Activated gamma-delta T cell treated with anti-CD3 and anti-CD28 coated beads, Interleukin-2, amount 50 U/mL, for 16 hours (primary cell): Measurements from ENCODE around the gene RIT2.

Experiments used
- DNase-seq: peaks from one replicate; pipeline ENCODE4 v3.0.0-alpha.2; 2020; ENCODE audit warnings: low read depth

Gene RIT2

DNA sequence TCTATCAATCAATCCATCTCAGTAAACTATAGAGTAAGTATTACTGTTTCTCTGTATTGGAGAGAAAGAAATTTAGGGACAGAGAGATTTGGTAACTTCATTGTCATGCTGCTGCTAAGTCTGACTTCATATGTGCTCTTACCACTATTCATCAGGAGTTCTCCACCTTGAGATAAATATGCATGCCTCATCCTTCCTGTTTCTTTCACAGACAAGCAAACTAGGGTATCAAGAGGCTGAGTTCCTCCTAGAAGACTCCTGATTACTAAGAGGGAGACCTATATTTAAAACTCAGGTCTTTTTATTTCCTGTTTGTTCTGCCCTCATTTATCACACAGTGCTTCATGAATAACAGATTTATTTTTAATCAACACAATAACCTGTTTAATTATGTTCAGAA is 34.1 kb downstream of the RIT2 start:
- no peak for DNase-seq

DNA sequence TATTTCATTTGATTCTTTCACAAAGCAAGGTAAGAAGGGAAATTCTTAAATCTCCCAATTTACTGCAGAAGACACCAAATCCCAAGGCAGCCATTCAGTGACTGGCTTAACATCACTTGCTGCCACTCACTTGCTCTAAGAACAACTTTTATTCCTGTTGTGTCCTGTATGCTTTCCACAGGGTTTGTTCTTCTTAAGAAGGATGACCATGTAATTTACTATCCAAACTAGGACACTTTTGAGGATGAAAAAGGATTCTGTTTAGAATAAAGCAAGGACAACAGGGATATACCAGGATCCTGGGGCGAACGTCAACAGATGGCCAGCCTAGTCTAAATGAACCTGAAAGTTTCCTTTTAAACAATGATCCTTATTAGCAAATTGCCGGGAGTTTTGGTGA is 34.8 kb downstream of the RIT2 start:
- DNase-seq = no peak

DNA sequence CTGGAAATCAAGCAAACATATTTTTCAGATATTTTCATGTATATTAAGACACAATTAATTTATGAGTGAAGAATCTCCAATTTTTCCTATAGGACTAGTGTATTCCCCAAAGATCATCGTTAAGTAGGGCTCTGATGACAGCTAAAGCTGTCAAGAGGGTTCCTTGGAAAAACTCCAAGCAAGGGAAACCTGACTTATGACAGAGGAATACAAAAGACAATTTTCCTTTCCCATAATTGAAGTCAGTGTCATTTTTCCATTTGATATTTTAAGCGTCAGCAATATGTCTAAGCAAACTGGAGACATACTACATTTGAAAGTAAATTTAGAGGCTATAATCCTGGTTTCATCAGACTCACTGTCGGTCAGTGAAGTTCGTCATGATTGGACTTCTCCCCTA is 36.1 kb downstream of the RIT2 start:
- no peak for DNase-seq

DNA sequence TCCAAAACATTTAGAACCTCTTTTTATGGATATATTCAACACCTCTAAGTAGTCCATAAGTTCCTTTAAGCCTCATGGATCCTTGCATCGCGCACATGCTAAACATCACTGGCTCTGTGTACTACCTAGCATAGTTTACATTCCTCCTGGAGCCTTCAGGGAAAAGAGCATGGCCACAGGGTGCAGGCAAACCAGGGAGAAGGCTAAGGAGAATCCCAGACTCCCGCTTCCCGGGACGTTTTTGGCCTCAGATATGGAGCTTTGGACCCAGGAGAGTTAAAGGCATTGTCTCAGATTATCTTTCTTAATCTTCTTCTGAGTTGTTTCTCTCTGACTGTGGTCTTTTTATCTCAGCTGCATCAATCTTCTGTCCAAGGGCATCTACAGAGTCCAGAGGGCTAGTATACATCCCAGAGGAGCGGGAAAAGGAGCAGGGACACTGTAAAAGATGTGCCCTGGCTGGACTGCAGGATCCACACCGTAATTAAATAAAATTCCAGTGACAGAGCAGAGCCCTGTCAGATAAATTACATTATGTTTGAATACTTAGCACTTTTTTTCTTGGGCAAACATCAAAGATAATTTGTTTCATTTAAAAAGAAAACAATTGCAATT is 36.9 kb downstream of the RIT2 start:
- DNase-seq = no peak

DNA sequence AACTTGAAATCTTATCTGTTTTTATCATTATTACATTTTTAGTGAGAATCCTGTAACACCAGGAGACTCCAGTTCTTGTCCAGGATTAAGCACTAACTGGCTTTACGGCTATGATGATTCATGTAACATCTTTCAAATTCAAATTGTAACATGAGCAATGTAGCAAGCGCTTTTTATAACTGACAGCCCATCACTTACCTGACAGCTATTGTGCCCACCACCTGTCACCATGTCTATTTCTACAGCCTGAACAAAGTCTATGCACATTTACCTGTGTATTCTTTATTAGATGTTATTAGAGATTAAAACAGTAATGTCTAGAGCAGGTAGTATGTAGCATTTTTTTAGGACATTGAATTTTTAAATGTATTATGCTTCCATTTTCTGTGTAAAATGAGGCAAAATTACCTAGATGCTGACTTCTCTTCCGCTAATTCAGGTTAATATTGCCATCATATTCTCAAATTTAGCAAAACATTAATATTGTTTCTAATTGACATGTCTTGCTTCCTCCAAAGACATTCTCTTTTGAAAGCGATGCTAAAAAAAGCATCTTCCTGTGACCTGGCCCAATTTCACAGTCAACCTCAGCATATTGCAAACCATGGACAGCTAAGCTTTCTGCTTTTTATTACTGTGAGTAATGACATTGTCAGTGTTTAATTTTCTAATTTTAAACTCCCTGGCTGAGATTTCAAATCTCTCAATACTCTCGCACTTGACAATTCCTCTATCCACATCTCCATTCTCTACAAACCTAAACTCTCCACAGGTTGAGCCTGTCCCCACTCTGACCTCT is 37.8 kb downstream of the RIT2 start:
- no peak for DNase-seq

DNA sequence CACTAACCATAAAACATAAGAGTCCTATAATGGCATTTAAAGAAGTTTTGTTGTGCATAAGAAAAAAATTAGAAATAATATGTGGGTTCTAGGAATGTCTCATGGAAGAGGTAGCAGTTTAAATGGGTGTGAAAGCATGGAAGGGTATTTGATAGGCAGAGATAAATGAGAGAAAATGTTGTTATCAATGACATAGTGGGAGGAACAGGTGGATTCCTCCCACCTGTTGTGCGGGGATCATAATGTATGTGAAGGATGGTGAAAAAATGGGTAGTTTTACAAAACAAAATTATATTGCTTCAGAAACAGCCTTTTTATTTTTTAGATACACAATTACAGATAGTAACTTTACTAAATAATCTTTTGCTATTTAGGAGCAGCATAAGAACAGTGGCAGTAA is 41.7 kb downstream of the RIT2 start:
- no peak for DNase-seq

DNA sequence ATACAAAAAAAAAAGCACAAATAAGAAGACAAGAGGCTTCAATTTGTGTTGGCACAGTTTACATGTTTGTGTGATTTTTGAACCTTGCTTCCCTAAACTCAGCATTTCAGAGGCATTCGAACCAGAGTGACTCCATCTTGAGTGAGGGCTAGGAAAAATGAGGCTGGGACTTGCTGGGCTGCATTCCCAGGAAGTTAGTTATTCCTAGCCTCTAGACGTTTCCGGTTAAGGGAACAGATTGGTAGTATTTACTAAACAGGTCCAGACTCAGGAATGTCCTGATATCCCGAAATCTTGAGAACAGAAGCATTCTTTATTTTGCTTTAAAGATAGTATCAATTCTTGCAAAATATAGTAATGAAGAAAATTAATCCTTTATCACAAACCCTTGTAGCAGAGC is 46.7 kb downstream of the RIT2 start:
- no peak for DNase-seq

DNA sequence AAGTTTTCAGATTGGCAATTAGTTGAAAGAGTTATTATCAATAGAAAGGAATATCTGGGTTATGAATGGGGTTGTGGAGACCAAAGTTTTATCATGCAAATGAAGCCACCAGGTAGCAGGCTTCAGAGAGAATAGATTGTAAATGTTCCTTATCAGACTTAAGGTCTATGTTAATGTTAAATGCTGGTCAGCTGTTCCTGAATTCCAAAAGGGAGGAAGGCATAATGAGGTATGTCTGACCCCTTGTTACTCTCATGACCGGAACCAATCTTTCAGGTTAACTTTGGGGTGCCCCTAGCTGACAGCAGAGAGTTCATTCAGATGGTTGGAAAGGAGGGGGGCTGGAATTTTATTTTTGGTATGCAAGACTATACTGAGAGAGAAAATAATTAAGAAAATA is 47.9 kb downstream of the RIT2 start:
- DNase-seq = no peak

DNA sequence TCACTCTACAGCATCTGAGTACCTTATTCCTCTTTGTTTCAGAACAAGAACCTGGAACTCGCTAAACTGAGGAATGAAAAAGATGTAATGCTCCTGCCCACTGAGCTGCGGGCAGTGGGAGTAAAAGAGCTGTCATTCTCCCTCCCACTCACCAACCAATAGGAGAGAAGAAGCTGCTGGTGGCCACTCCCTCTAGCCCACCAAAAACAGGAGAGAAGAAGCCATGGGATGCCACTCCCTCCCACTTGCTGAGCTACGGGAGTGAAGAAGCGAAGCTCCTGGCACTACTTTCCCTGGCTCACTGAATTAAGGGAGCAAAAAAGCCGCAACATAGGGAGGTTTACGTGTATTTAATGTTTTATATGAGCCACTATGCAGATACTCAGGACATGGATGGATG is 53.7 kb downstream of the RIT2 start:
- DNase-seq = no peak

DNA sequence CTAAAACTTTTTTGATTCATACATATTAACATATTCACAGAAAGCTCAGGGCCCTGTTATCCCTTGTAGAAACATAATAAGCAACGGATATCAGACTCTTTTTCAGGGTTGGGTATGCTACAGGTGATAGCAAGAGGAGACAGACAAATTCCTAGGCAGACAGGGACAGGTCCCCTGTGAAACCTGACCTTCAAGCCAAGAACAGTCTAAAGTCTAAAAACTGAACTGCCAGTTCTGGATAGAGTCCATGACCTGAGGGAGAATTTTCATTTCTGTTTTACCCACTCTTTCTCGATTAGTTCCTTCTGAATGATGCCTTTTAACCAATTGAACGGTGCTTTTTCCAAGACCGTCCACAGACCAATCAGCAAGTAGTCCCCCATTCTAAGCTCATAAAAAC is 54.2 kb downstream of the RIT2 start:
- no peak for DNase-seq

DNA sequence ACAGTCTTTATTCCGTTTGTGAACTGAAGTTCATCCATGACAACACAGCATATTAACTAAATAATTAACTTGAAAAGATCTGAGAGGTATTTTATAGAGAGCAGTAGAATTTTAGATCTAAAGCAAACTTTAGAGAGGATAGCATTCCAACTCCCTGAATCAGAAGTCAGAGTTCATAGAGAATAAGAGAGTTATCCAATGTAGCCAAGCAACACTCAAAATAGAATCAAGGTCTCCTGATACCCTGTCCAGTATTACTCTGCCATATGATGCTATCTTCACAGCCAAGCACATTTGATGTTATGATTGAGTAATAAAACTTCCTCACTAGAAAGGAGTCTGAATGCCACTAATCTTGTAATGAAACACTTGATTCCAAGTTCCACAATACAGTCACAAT is 55.5 kb downstream of the RIT2 start:
- DNase-seq = no peak

DNA sequence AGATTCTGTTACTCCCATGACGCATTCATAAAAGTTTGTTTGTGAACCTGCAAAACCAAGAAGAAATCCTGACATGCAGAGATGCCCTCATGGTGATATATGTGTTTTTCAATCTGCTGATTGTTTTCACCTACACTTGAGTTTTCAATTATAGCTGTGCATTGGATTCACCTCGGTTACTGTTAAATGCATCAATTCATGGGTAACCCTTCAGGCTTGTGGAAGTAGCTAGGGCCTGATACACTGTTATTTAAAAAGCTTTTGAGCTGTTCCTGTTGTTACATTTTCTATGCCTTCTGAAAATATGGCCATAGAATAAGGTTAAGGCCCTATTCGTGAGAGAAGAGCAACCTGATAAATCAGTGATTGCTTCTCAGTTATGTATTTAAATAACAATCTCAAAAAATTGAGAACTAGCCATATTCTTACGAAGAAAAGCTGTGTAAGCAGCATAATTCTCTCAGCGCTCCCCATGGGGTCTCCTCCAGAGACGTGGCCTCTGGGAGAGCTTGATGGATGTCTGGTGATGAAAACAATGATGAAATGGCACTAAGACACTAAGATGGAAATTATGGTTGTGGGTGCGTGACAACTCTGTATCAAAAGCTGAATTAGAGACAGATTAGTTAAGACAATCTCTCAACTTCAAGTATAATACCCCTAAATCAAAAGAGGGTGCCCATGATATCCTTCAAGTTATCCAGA is 60.5 kb downstream of the RIT2 start:
- no peak for DNase-seq

DNA sequence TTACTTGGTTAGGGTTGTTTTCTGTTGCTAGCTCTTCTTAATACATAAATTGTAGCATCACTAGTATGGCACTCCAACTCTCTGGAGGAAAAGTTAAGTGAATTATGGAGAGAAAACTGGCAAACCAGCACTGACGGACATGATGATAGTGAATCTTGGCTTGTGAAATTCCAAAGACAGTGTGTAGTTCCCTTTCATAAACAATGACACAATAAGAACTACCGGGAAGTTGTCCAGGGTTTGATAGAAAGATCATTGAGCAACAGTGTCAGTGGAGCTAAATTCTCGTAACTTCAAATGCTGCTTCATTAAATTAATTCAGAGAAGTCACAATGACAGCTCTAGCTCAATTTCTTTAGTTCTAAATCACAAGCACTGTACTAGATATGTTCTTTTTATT is 66.5 kb downstream of the RIT2 start:
- no peak for DNase-seq

DNA sequence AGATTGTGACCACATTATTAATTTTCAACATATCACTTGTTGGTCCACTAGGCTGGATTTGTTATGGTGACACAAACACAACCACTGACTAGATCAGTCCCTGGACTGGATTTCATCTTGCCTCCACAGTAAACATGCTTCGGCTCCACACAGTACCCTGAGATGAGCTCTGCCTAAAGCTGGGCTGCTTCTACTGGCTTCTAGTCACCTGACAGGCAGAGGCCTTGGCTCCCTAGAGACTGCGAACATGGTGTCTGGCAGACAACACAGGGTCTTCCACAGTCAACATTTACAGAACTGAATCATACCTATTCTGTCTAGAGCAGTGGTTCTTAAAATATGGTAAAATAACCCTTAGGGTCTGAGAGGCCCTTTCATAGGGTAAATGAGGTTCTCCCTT is 69.2 kb downstream of the RIT2 start:
- no peak for DNase-seq

DNA sequence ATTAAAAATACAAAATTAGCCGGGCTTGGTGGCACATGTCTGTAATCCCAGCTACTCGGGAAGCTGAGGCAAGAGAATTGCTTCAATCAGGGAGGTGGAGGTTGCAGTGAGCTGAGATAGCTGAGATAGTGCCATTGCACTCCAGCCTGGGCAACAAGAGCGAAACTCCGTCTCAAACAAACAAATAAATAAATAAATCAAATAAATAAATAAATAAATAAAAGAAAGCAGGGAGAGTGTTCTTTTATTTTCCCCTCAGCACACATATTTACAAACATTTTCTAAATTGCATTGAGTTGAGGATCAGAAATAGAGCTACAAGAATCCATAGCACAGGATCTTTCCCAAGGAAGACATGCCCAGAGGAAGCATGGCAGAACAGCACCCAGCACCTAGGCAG is 71.9 kb downstream of the RIT2 start:
- no peak for DNase-seq

DNA sequence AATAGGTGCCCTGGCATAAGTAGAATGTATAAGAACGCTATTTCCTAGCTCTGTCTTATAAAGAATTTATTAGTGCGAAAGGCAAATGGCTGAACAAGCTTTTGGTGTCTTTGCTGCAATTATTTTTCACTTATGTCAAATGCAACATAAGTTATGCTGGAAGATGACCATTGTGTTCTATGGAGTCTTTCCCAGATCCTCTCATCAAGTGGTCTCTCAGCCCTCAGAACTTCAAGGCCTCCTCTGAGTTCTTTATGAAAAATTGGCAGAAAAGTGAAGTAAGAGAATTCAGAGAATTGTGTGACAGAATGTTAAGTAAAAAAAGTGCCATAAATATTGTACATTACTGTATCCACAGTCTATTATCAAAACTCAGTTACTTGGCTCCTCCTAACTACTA is 75.2 kb downstream of the RIT2 start:
- DNase-seq = no peak

DNA sequence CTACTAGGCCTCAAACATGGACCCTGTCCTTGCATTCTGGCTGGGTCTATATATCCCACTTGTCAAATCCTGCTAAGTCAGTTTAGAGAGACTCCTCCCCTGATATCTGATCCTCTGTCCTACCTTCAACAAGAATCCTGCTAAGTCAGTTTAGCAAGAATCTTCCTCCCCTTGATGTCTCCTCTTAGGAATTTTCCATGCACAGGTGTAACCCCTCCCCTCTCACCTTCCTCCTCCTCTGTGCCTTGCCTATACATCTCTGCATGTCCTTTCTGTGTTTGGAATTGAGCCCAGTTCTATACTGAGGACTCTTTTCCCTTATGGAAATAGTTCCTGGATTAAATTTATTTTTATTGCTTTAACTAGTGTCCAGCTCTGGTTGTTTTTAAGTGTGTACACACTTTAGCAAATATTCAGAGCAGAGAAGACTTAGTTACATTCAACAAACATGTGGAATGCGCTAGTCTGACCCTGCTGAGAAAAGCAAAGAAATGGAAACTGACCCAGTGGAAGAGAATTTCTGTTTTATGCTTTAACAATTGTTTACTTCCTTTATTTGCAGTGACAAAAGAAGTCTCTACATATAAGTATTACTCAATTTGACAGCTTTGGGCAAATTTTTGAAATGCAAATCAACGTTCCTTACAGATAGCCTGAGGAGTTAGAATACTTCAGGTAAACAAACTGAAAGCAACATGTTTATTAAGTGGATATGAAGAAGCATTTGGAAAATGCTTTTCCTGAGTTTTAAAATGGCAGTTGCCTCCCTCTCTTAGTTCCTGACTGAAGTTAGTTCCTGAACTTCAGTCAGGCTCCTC is 80.6 kb downstream of the RIT2 start:
- no peak for DNase-seq

DNA sequence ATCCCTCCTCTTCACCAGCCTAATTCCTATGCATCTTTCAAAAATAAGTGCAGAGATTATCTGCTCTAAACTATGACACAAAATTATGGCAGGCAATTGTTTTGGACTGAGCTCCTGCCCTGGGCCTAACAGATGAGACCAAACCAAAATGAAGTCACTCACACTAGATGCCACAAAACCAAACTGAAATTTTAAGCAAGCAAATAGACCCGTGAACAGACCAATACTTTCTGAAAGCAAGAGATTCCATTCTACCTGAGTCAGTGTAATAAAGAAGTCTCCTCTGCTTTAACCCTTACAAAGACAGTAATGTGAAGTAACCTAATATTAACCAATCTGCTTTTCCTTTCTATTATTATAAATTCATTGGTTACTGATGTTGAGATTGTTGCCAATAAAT is 84.3 kb downstream of the RIT2 start:
- DNase-seq = no peak

DNA sequence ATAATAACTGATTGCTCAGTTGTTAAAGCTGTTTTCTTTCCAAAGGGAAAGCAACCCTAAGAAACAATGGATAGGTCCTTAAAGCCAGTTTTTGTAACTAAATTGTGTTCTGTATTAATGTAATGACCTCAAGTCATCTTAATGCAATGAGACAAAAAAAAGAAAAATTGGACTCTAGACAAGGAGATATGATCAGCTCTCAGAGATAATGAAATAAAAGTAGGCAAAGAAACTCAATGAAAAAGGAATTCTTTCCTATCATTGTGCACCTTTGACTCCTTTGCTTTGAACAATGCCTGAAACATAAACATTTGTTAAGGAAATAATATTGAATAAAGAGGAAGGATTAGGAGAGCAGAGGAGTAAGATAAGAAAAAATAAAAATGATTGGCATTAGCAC is 86.1 kb downstream of the RIT2 start:
- no peak for DNase-seq

DNA sequence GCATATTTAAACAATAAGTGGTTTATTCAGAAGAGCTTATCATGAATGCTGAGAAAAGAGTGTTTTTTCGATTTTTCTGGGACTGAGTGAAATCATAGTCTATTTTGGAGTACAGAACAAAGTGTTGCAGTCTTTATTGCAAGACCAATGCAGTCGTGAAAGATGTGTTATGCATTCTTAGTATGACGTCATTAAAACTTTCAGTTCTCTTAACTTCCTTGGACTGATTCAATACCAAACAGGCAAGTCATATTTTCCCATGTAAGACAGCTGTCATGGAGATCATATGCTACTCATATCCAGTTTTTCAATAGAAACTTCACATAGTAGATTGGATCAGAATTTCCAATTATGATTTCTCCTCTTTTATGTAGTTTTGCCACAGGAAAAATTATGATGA is 92.6 kb downstream of the RIT2 start:
- no peak for DNase-seq

DNA sequence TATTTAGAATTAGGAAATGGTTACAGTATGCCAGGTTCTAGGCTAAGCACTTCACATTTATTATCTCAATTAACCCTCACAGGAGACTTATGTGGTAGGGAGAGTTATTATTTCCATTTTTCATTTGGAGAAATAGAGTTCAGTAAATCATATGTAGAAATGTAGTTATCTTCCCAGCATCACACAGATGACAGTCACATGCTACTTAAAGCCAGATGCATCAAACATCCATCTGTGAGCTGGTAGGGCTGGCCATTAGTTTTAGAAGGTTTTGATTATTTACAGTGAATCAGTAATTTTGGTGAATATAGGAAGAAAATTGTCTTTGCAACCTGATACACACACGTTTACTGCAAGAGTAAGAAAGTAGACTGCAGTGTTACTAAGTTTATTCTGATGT is 97.9 kb downstream of the RIT2 start:
- DNase-seq = no peak

DNA sequence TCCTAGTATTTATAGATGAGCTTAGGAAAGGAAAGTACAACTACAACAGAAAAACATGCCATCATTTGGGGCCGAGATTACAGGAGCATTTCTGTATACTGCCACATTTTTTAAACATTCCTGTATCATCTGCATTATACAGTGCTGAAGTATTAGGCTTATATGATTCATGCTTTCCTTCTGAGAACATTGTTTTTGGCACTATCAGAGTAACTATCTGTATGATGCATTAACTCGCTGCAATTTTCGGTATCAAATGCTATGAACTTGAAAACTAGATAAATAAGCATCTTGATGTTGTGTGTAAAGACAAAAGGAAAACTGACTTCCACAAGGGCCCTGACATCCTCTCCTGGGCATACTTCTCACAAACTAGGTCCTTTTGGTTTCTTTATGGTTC is 102.0 kb downstream of the RIT2 start:
- no peak for DNase-seq

DNA sequence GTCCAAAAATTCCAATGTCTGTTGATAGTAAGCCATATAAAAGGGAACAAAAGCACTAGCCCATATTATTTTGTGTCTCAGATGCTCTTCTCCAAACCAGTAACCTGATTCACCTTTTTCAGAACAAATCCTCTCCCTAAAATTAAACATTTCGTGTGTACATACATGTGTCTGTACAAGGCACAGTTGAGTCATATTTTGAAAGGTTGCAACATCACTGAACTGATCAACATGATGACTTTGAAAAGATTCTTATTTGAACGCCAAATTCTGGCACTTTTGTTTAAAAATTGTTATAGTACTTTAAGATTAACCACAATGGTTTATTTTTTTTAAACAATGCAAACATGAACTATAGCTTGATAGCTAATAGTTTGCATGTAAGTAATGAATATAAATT is 102.5 kb downstream of the RIT2 start:
- DNase-seq = no peak
